Loucy (cell line): ENCODE measurements around the gene ZDHHC14.

ENCODE experiments used
- EZH2phosphoT487 ChIP-seq: fragments of 200-600 bp; IDR thresholded peaks from 2 replicates; pipeline ENCODE4 v1.6.1; 2018; ENCODE audit warnings: antibody characterized with exemption, mild to moderate bottlenecking, moderate library complexity, borderline replicate concordance
- TF ChIP-seq, protein P1 (sequence below): fragments of 200-600 bp; sonication (generic); conservative IDR thresholded peaks from 2 replicates; pipeline ENCODE4 v1.5.1; 2014; ENCODE audit warnings: mild to moderate bottlenecking, antibody characterized with exemption, low read length

- TF ChIP-seq, protein P1, sequence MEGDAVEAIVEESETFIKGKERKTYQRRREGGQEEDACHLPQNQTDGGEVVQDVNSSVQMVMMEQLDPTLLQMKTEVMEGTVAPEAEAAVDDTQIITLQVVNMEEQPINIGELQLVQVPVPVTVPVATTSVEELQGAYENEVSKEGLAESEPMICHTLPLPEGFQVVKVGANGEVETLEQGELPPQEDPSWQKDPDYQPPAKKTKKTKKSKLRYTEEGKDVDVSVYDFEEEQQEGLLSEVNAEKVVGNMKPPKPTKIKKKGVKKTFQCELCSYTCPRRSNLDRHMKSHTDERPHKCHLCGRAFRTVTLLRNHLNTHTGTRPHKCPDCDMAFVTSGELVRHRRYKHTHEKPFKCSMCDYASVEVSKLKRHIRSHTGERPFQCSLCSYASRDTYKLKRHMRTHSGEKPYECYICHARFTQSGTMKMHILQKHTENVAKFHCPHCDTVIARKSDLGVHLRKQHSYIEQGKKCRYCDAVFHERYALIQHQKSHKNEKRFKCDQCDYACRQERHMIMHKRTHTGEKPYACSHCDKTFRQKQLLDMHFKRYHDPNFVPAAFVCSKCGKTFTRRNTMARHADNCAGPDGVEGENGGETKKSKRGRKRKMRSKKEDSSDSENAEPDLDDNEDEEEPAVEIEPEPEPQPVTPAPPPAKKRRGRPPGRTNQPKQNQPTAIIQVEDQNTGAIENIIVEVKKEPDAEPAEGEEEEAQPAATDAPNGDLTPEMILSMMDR: no peak
- TF ChIP-seq EZH2phosphoT487: no peak
These were observed 205.6 kb downstream of the ZDHHC14 start for GRCh38 chr6:157586476-157587126.
